WTC11 (cell line): ENCODE results near the gene SLC7A14.

ENCODE experiments used
- ETV6 ChIP-seq: sonication (generic); formaldehyde crosslinking; IDR thresholded peaks from 2 replicates; pipeline ENCODE4 v1.8.1; 2022; ENCODE audit warnings: mild to moderate bottlenecking, missing genetic modification reagents
- FOXJ3 ChIP-seq: sonication (generic); formaldehyde crosslinking; IDR thresholded peaks from 2 replicates; pipeline ENCODE4 v1.9.0; 2021; ENCODE audit warnings: missing genetic modification reagents, mild to moderate bottlenecking, borderline replicate concordance
- JUN ChIP-seq: sonication (generic); formaldehyde crosslinking; IDR thresholded peaks from 2 replicates; pipeline ENCODE4 v1.8.0; 2023; ENCODE audit warnings: mild to moderate bottlenecking, missing genetic modification reagents
- NR2C2 ChIP-seq: sonication (generic); formaldehyde crosslinking; IDR thresholded peaks from 2 replicates; pipeline ENCODE4 v1.8.0; 2022; ENCODE audit warnings: mild to moderate bottlenecking, missing genetic modification reagents
- SMAD3 ChIP-seq: sonication (generic); formaldehyde crosslinking; IDR thresholded peaks from 2 replicates; pipeline ENCODE4 v1.8.0; 2022; ENCODE audit warnings: missing genetic modification reagents, mild to moderate bottlenecking, borderline replicate concordance
- SP1 ChIP-seq: sonication (generic); formaldehyde crosslinking; conservative IDR thresholded peaks from 2 replicates; pipeline ENCODE4 v1.8.1; 2022; ENCODE audit warnings: missing genetic modification reagents
- TF ChIP-seq, protein P1 (sequence below): fragments of 200-600 bp; IDR thresholded peaks from 2 replicates; pipeline ENCODE4 v1.8.0; 2022; ENCODE audit warnings: antibody characterized with exemption
- TF ChIP-seq, protein P2 (sequence below): sonication (generic); formaldehyde crosslinking; IDR thresholded peaks from 2 replicates; pipeline ENCODE4 v1.8.1; 2023; ENCODE audit warnings: mild to moderate bottlenecking, missing genetic modification reagents, moderate library complexity
- TF ChIP-seq, protein P3 (sequence below): sonication (generic); formaldehyde crosslinking; IDR thresholded peaks from 2 replicates; pipeline ENCODE4 v1.8.1; 2023; ENCODE audit warnings: mild to moderate bottlenecking, moderate library complexity, missing genetic modification reagents
- TF ChIP-seq, protein P4 (sequence below): sonication (generic); formaldehyde crosslinking; IDR thresholded peaks from 2 replicates; pipeline ENCODE4 v1.8.1; 2022; ENCODE audit warnings: low read depth, missing genetic modification reagents, borderline replicate concordance
- TF ChIP-seq, protein P5 (sequence below): sonication (generic); formaldehyde crosslinking; IDR thresholded peaks from 2 replicates; pipeline ENCODE4 v1.8.1; 2022; ENCODE audit warnings: low read depth, mild to moderate bottlenecking, moderate library complexity, missing genetic modification reagents, borderline replicate concordance
- TF ChIP-seq, protein P6 (sequence below): sonication (generic); formaldehyde crosslinking; IDR thresholded peaks from 2 replicates; pipeline ENCODE4 v1.8.1; 2023; ENCODE audit warnings: mild to moderate bottlenecking, missing genetic modification reagents, moderate library complexity

DNA sequence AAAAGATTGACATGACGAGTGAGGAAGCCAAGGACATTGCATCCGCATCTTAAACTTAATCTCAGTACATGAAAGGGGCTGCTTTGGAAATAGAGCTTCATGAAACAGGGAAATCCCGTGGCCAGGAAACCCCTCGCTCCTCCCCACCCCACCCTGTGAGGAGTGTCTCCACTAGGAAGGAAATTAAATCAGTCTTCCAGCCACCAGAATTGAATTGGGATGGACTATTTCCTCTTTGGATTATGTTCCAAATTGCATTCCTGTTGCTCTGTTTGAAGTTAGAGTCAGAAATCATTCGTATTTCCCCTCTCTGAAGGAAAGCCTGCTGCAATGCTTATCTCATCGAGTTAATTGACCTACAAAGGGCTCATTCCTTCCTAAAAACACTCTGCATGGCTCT, 131.4 kb downstream of the SLC7A14 start:
- TF ChIP-seq ETV6 (CRISPR knock-in tag) (no peak), SMAD3 (CRISPR knock-in tag) (no peak), JUN (CRISPR knock-in tag) (no peak), FOXJ3 (CRISPR knock-in tag) (no peak), SP1 (no peak), NR2C2 (no peak)
- TF ChIP-seq, protein P1, sequence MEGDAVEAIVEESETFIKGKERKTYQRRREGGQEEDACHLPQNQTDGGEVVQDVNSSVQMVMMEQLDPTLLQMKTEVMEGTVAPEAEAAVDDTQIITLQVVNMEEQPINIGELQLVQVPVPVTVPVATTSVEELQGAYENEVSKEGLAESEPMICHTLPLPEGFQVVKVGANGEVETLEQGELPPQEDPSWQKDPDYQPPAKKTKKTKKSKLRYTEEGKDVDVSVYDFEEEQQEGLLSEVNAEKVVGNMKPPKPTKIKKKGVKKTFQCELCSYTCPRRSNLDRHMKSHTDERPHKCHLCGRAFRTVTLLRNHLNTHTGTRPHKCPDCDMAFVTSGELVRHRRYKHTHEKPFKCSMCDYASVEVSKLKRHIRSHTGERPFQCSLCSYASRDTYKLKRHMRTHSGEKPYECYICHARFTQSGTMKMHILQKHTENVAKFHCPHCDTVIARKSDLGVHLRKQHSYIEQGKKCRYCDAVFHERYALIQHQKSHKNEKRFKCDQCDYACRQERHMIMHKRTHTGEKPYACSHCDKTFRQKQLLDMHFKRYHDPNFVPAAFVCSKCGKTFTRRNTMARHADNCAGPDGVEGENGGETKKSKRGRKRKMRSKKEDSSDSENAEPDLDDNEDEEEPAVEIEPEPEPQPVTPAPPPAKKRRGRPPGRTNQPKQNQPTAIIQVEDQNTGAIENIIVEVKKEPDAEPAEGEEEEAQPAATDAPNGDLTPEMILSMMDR: no peak
- TF ChIP-seq, protein P2, sequence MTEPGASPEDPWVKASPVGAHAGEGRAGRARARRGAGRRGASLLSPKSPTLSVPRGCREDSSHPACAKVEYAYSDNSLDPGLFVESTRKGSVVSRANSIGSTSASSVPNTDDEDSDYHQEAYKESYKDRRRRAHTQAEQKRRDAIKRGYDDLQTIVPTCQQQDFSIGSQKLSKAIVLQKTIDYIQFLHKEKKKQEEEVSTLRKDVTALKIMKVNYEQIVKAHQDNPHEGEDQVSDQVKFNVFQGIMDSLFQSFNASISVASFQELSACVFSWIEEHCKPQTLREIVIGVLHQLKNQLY (CRISPR knock-in tag): no peak
- TF ChIP-seq, protein P3, sequence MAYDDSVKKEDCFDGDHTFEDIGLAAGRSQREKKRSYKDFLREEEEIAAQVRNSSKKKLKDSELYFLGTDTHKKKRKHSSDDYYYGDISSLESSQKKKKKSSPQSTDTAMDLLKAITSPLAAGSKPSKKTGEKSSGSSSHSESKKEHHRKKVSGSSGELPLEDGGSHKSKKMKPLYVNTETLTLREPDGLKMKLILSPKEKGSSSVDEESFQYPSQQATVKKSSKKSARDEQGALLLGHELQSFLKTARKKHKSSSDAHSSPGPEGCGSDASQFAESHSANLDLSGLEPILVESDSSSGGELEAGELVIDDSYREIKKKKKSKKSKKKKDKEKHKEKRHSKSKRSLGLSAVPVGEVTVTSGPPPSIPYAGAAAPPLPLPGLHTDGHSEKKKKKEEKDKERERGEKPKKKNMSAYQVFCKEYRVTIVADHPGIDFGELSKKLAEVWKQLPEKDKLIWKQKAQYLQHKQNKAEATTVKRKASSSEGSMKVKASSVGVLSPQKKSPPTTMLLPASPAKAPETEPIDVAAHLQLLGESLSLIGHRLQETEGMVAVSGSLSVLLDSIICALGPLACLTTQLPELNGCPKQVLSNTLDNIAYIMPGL: no peak
- TF ChIP-seq, protein P4, sequence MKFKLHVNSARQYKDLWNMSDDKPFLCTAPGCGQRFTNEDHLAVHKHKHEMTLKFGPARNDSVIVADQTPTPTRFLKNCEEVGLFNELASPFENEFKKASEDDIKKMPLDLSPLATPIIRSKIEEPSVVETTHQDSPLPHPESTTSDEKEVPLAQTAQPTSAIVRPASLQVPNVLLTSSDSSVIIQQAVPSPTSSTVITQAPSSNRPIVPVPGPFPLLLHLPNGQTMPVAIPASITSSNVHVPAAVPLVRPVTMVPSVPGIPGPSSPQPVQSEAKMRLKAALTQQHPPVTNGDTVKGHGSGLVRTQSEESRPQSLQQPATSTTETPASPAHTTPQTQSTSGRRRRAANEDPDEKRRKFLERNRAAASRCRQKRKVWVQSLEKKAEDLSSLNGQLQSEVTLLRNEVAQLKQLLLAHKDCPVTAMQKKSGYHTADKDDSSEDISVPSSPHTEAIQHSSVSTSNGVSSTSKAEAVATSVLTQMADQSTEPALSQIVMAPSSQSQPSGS (CRISPR knock-in tag): no peak
- TF ChIP-seq, protein P5, sequence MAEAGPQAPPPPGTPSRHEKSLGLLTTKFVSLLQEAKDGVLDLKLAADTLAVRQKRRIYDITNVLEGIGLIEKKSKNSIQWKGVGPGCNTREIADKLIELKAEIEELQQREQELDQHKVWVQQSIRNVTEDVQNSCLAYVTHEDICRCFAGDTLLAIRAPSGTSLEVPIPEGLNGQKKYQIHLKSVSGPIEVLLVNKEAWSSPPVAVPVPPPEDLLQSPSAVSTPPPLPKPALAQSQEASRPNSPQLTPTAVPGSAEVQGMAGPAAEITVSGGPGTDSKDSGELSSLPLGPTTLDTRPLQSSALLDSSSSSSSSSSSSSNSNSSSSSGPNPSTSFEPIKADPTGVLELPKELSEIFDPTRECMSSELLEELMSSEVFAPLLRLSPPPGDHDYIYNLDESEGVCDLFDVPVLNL (CRISPR knock-in tag): no peak
- TF ChIP-seq, protein P6, sequence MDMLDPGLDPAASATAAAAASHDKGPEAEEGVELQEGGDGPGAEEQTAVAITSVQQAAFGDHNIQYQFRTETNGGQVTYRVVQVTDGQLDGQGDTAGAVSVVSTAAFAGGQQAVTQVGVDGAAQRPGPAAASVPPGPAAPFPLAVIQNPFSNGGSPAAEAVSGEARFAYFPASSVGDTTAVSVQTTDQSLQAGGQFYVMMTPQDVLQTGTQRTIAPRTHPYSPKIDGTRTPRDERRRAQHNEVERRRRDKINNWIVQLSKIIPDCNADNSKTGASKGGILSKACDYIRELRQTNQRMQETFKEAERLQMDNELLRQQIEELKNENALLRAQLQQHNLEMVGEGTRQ: no peak
